GM12891 (cell line): ENCODE data around the gene KASH5.
A peak's percentile ranks its signal among the peaks of the same experiment; 100 is the strongest.
"Not testable (repeated sequence)": the region's sequence is repeated elsewhere in the genome, so short reads cannot be mapped to it uniquely, and the experiment has no call there.

Experiments
- DNase-seq: peaks from one replicate; pipeline ENCODE4 v3.0.0; 2011; ENCODE audit warnings: low spot score; ENCODE audit not compliant: insufficient read length
- FAIRE-seq: peaks from 2 replicates; lab custom pipeline; 2011; peaks lifted over from hg19 to GRCh38; lab: Jason Lieb, UNC
- PAX5 ChIP-seq: IDR thresholded peaks from 2 replicates; pipeline ENCODE4 v1.6.1; 2011; ENCODE audit warnings: low read length, moderate library complexity, mild to moderate bottlenecking; ENCODE audit not compliant: insufficient read depth, severe bottlenecking
- POLR2A ChIP-seq: IDR thresholded peaks from 2 replicates; pipeline ENCODE4 v1.6.1; 2011; ENCODE audit warnings: low read depth, low read length, control low read depth
- POLR2AphosphoS5 ChIP-seq: IDR thresholded peaks from 2 replicates; pipeline ENCODE4 v1.6.1; 2011; ENCODE audit warnings: low read depth, low read length, control low read depth
- POU2F2 ChIP-seq: IDR thresholded peaks from 2 replicates; pipeline ENCODE4 v1.6.1; 2011; ENCODE audit warnings: low read depth, mild to moderate bottlenecking, control low read depth, low read length, moderate library complexity
- SPI1 ChIP-seq: IDR thresholded peaks from 2 replicates; pipeline ENCODE4 v1.6.1; 2011; ENCODE audit warnings: low read depth, low read length, control low read depth
- TAF1 ChIP-seq: IDR thresholded peaks from 2 replicates; pipeline ENCODE4 v1.6.1; 2011; ENCODE audit warnings: low read depth, low read length, control low read depth

Gene KASH5

DNA sequence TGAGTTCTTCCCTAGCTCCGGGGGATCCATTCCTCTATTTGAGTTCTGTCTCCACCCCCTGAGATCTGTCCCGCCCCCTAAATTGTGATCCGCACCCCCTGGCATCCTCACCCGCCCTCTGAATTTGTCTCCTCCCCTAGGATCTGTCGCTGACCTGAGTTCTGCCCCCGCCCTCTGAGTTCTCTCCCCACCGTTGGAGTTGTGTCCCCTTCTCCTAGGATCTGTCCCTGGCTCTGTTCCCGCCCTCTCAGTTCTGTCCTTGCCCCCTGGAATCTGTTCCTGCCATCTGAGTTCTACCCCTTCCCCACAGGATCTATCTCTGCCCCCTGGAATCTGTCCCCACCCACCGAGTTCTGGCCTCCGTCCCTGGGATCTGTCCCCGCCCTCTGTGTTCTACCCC, 54.3 kb downstream of the KASH5 start:
- TF ChIP-seq POLR2AphosphoS5 (no peak), SPI1 (no peak), POU2F2 (no peak), PAX5 (no peak), TAF1 (no peak), POLR2A (no peak)
- FAIRE-seq (no peak), DNase-seq (no peak)

DNA sequence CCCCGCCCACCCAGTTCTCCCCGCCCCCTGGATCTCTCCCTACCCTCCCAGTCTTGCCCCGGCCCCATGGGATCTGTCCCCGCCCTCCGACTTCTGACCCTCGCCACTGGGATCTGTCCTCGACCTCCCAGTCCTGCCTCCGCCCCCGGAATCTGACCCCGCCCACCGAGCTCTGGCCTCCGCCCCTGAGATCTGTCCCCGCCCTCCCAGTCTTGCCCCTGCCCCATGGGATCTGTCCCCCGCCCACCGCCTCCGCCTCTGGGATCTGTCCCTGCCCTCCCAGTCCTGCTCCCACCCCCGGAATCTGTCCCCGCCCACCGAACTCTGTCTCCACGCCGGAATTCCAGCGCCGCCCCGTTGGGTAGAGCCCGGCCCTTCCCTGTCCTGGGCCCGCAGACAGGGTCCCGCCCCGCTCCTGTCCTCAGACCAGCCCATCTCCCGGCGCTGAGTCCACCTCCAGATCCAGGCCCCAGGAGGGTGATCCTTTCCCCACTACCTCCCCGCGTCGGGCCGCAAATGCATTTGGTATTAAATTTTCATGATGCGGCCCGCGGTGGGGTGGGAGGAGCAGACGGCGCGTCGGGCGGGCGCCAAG, 54.8 kb downstream of the KASH5 start:
- FAIRE-seq (peak; percentile 71), DNase-seq (peak; percentile 70)
- no peak for TF ChIP-seq POLR2AphosphoS5
- TF ChIP-seq SPI1: no peak
- TF ChIP-seq PAX5: no peak
- TF ChIP-seq POLR2A: no peak
- TF ChIP-seq TAF1: no peak
- TF ChIP-seq POU2F2: no peak

DNA sequence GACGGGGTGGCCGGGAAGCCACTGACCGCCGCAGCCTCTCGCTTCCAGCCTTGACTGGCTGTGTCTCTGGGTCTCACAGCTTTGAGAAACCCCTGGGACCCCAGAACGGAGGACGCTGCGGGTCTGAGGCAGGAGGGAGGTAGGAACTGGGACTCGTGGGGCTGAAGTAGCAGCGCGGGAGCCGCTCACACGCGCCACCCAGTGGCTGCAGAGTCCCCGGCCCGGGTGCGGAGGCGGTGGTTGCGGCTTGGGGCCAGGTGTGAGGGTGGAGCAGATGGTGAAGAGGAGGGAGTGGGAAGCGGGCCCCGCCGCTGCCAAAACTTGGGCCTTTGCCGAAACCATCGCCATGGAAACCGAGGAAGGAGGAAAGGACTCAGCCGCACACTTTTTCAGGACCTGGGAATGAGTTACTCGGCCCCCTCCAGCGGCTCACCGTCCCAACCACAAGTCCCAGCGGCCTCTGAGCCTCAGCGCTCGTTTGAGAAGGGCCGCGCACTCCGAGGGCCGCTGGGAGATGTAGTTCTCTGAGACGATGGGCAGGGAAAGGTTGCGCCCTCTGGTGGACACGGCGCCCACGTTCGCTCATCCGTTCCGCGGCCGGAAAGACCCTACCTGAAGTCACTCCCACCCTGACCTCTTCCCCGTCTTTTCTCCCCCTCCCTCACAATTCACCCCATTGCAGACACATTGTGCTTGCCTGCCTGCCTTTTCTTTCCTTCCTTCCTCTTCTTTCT, 55.5 kb downstream of the KASH5 start:
- TF ChIP-seq PAX5 (peak; percentile 36), SPI1 (peak; percentile 55; the same call in 1 of the 2 replicates), POU2F2 (peak; percentile 56; the same call in 1 of the 2 replicates), TAF1 (no peak), POLR2AphosphoS5 (no peak)
- FAIRE-seq: peak; percentile 99

DNA sequence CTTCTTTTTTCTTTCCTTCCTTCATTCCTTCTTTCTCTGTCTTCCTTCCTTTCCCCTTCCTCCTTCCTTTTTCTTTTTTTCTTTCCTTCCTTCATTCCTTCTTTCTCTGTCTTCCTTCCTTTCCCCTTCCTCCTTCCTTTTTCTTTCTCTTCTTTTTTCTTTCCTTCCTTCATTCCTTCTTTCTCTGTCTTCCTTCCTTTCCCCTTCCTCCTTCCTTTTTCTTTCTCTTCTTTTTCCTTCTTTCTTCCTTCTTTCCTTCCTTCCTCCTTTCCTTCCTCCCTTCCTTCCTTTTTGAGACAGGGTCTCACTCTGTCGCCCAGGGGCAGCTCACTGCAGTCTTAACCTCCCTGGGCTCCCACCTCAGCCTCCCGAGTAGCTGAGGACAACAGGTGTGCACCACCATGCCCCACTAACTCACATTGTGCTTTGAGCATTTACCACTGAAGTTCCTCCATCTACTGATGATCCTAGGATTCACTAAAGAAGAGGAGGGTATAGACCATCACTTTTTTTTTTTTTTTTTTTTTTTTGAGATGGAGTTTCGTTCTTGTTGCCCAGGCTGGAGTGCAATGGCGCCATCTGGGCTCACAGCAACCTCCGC, 56.2 kb downstream of the KASH5 start:
- not testable (repeated sequence) for DNase-seq, FAIRE-seq

More for the DNA sequence above, 55.5 kb downstream of the KASH5 start:
- DNase-seq: peak; percentile 97

DNA sequence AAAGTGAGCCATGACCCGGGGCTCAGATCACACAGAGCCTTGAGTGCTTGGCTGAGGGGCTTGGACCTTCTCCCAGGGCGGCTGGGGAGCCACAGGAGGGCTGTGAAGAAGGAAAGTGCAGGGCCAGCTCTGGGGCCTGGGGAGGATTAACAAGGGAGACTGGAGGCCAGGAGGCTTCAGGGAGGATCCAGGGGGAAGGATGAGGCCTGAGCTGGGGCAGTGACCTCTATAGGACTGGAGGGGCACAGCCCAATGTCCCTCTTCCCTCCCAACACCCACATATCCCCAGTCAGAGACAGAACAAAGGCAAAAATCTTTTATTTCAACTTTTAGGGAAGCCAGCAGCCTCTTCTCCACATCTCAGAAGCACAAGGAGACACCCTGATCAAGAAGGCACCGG, 57.9 kb downstream of the KASH5 start:
- TF ChIP-seq SPI1: no peak
- no peak for TF ChIP-seq POU2F2
- TF ChIP-seq POLR2AphosphoS5: no peak
- TF ChIP-seq TAF1: no peak
- TF ChIP-seq PAX5: no peak
- no peak for TF ChIP-seq POLR2A
- FAIRE-seq (no peak), DNase-seq (no peak)

DNA sequence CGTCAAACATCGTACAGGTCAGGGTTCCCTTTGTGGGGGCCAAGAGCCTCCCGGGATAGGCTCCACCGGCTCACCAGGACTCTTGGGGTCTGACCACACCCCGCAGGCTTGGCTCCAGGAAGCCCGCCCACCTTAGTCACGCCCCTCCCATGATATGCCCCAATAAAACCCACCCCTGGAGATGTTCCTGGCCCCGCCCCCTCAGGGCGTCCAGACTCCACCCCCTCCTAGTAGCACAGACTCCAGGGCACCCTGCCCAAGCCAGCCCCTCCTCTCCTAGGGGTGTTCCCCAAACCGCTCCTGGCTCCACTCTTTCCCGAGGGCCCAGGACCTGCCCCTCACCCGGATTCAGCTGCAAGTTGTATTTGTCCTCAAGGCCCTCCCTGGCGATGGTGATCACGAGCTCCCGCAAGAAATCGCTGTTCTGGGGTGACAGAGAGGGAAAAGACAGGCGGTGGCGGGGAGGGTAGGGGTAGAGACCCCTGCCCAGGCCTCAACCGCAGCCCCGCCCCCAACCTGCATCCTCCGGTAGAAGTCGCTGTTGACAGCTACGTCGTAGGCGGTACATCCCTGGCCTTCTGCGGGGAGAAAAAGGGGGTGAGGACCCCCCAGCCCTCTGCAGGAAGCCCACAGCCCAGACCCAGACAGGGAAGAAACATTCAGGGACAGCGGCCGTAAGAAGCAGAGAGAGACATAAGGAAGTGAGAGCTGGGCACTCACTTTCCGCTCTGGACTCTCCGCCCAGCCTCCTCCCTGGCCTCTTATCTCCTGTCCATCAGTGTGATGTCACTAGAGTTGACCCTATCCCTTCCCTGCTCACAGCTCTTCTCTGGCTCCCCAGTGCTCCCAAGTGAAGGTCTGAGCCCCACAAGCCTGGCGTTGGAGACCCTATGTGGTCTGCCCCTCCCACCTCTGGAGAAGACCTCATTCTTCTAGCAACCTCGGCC, 59.7 kb downstream of the KASH5 start:
- DNase-seq (no peak), FAIRE-seq (no peak)
- no peak for TF ChIP-seq TAF1
- no peak for TF ChIP-seq POLR2AphosphoS5
- TF ChIP-seq SPI1: no peak
- TF ChIP-seq POU2F2: no peak
- TF ChIP-seq PAX5: no peak
- TF ChIP-seq POLR2A: no peak

DNA sequence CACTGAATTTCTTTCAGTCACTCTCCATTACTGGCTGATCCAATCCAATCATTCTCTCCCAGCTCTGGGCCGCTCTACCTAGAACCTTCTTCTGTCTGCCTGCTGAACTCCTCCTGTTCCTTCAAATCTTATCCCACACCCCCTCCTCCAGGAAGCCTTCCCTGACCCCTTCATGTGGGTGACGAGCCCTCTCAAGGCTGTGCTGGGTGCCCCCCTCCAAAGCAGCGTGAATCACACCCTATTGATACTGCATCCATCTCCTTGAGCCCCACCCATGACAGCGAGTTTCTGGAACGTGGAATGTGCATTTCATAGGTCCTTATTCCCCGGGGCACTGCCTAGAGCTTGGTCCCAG, 60.4 kb downstream of the KASH5 start:
- DNase-seq (no peak), FAIRE-seq (no peak)
- TF ChIP-seq POU2F2: no peak
- no peak for TF ChIP-seq PAX5
- TF ChIP-seq TAF1: no peak
- no peak for TF ChIP-seq POLR2AphosphoS5
- TF ChIP-seq POLR2A: no peak
- TF ChIP-seq SPI1: no peak

DNA sequence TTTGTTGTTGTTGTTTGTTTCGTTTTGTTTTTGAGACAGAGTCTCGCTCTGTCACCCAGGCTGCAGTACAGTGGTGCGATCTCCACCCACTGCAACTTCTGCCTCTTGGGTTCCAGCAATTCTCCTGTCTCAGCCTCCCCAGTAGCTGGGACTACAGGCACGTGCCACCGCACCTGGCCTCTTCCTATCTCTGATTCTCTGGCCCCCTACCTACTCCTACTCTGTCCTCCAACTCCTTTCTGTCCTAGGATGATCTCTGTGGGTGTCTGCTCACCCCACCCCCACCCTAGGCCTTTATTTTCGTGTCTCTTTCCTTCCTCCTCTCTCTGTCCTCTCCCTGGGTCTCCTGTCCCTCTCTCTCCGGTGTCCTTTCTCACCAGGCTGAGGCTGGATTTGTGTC, 62.4 kb downstream of the KASH5 start:
- no peak for DNase-seq
- TF ChIP-seq TAF1: no peak
- FAIRE-seq: no peak

DNA sequence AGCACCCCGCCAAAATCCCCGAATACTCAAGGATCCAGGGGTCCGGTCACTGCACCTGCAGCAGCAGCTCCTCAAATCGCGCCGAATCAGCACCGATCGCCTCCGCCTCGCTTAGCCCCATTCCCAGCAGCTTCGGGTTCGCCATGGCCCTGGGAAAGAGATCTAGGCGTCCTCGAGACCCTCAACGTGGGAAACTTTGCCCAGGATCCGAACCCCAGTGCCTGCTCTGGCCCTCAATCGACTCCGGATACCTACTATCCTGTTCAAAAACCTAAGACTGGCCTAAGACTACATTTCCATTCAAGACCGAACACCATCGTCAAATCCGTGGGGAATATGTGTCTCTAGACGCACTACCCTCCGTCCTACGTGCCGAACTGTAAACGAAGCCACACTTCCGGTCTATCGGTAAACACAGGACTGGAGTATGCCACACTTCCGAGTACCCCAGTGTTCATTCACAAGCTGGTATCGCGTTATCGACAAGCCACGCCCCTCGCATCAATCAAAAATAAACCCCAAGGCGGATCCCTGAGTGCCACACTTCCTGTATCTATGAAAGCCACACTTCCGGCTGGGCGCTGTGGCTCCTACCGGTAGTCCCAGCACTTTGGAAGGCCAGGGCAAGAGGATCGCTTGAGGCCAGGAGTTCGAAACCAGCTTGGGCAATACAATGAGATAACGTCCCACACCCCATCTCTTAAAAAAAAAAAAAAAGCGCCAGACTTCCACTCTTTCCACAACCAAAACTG, 63.6 kb downstream of the KASH5 start, which contains the start of gene PIH1D1:
Gene PIH1D1, minus strand, starts transcription at position 385 of the 752 bp plus-strand sequence. Its CDS starts 240 bp downstream, at position 145.
- FAIRE-seq (peak; percentile 97), DNase-seq (peak; percentile 78)
- TF ChIP-seq PAX5 (no peak), POLR2AphosphoS5 (peak; percentile 78), SPI1 (peak; percentile 55), POLR2A (peak; percentile 68; the same call in 1 of the 2 replicates), TAF1 (peak; percentile 57)
